Caco-2 (cell line): Measurements from ENCODE around the gene LDB2. TPM values are rescaled to one million over a fixed set of nuclear protein-coding genes. Genes with fewer than 3 reads are reported as not detected.

ENCODE experiments used
- BruUV-seq: library from RNA; stranded (reverse); fragments of 400-500 nt; replicated peaks from 2 replicates; lab custom pipeline; 2021; lab: Mats Ljungman, UMichigan
- CTCF ChIA-PET: fragments of 300-600 bp; sonication (Branson Sonifier 250); formaldehyde crosslinking; loops from one replicate; lab custom pipeline; 2022; ENCODE audit warnings: antibody characterized with exemption; lab: Charles Lee
- POLR2A ChIA-PET: fragments of 300-600 bp; sonication (Branson Sonifier 250); formaldehyde crosslinking; loops from one replicate; lab custom pipeline; 2022; ENCODE audit warnings: antibody characterized with exemption; lab: Charles Lee
- DNase-seq, 2 experiments: peaks; one replicate each; pipeline versions ENCODE4 v3.0.0 to v3.0.0-alpha.2; 2020 to 2022
- H3K27me3 ChIP-seq: replicated peaks from 2 replicates; pipeline ENCODE4 v1.6.0; 2011; ENCODE audit warnings: low read length; ENCODE audit not compliant: control insufficient read depth, insufficient read depth
- H3K36me3 ChIP-seq: 2 replicates; pipeline ENCODE4 v1.5.1; 2011; ENCODE audit warnings: low read length; ENCODE audit not compliant: control insufficient read depth, insufficient read depth
- H3K4me1 ChIP-seq: fragments of 250-450 bp; sonication (Bioruptor Pico); 2 replicates; pipeline ENCODE4 v1.5.1; 2020; ENCODE audit warnings: mild to moderate bottlenecking
- H3K4me3 ChIP-seq: 2 replicates; pipeline ENCODE4 v1.5.1; 2011; ENCODE audit warnings: low read depth, mild to moderate bottlenecking, control low read depth, low read length
- H3K9me3 ChIP-seq: fragments of 250-450 bp; sonication (Bioruptor Pico); 2 replicates; pipeline ENCODE4 v1.5.1; 2020; ENCODE audit warnings: mild to moderate bottlenecking, moderate library complexity
- H3K27ac Mint-ChIP-seq: one replicate; pipeline ENCODE4 v1.8.0; 2022; ENCODE audit warnings: mixed read lengths; ENCODE audit not compliant: unreplicated experiment
- H3K27me3 Mint-ChIP-seq: one replicate; pipeline ENCODE4 v1.8.0; 2022; ENCODE audit warnings: mixed read lengths; ENCODE audit not compliant: insufficient read depth, unreplicated experiment
- H3K36me3 Mint-ChIP-seq: one replicate; pipeline ENCODE4 v1.8.0; 2022; ENCODE audit warnings: mild to moderate bottlenecking, mixed read lengths; ENCODE audit not compliant: insufficient read depth, unreplicated experiment
- H3K4me1 Mint-ChIP-seq: one replicate; pipeline ENCODE4 v1.8.0; 2022; ENCODE audit warnings: low read depth, mixed read lengths; ENCODE audit not compliant: unreplicated experiment
- H3K4me3 Mint-ChIP-seq: one replicate; pipeline ENCODE4 v1.8.0; 2022; ENCODE audit warnings: mild to moderate bottlenecking, moderate library complexity, mixed read lengths; ENCODE audit not compliant: unreplicated experiment
- H3K9me3 Mint-ChIP-seq: one replicate; pipeline ENCODE4 v1.8.0; 2022; ENCODE audit warnings: mixed read lengths; ENCODE audit not compliant: unreplicated experiment
- CTCF ChIP-seq, 2 experiments: fragments of 200-600 bp in 1 of 2; IDR thresholded peaks; 1 replicate in 1 of 2; 2 replicates in 1 of 2; pipeline versions ENCODE4 v1.5.1 to v1.8.0; 2011 to 2022; ENCODE audit warnings: antibody characterized with exemption in 1 of 2, control low read depth in 1 of 2, inconsistent platforms in 1 of 2, low read depth in 1 of 2, low read length in 1 of 2, mild to moderate bottlenecking in 1 of 2, moderate library complexity in 1 of 2; ENCODE audit not compliant: insufficient read depth in 1 of 2, severe bottlenecking in 1 of 2, unreplicated experiment in 1 of 2
- intact Hi-C: fragments of 100-400 bp; cut with micrococcal nuclease; formaldehyde crosslinking; loops from one replicate; pipeline ENCODE4 v1.10.0; 2022; ENCODE audit not compliant: unreplicated experiment
- total RNA-seq: library from RNA; stranded (reverse); gene quantifications from 2 replicates; pipeline ENCODE4 v1.2.3, GENCODE V29; 2022

The LDB2 gene
- total RNA-seq, 1 experiment from 2014 or later, result not detected

GRCh38 chr4:16767861-16768260 is 130.6 kb downstream of the LDB2 start:
- Histone ChIP-seq H3K4me1 (no peaks in the 10 kb centered on the region), H3K36me3 (no peaks in the 10 kb centered on the region), H3K4me3 (no peak overlapping the region), H3K9me3 (no peaks in the 10 kb centered on the region), H3K27me3 (no peaks in the 10 kb centered on the region)
- H3K9me3 Mint-ChIP-seq, result no peaks in the 10 kb centered on the region
- ChIA-PET CTCF (no interaction called here), POLR2A (no interaction called here)
- no peaks in the 10 kb centered on the region for H3K36me3 Mint-ChIP-seq
- DNase-seq, result no peak
- no peak overlapping the region for H3K27ac Mint-ChIP-seq
- no TSS peak for BruUV-seq
- intact Hi-C loops, result loop anchor here (10.0 kb wide), 1 partner anchor 557 kb away; no protein-coding TSS in a partner anchor
- no peaks in the 10 kb centered on the region for H3K4me1 Mint-ChIP-seq
- H3K27me3 Mint-ChIP-seq, result peaks cover 11% of the 10 kb centered on the region
- H3K4me3 Mint-ChIP-seq, result no peak overlapping the region
- no peak for TF ChIP-seq CTCF (IDR thresholded peaks at IDR 0.05; ENCODE audit: insufficient read depth in 1 of 2, low read depth in 1 of 2, low read length in 1 of 2, severe bottlenecking in 1 of 2, unreplicated experiment in 1 of 2)

- Mint-ChIP-seq H3K4me1 (no peaks in the 10 kb centered on the region), H3K27ac (no peak overlapping the region), H3K27me3 (peaks cover 10% of the 10 kb centered on the region), H3K9me3 (no peaks in the 10 kb centered on the region), H3K4me3 (no peak overlapping the region), H3K36me3 (no peaks in the 10 kb centered on the region)
- no peak for DNase-seq
- no peaks in the 10 kb centered on the region for H3K27me3 ChIP-seq
- no peak for TF ChIP-seq CTCF (IDR thresholded peaks at IDR 0.05; ENCODE audit: insufficient read depth in 1 of 2, low read depth in 1 of 2, low read length in 1 of 2, severe bottlenecking in 1 of 2, unreplicated experiment in 1 of 2)
- ChIA-PET POLR2A (no interaction called here), CTCF (interaction anchor here (0.5 kb wide), 1 partner anchor 464 kb away, joined by 4 read pairs; no protein-coding TSS in a partner anchor)
- BruUV-seq, result no TSS peak
- no peak overlapping the region for H3K4me3 ChIP-seq
- H3K9me3 ChIP-seq, result no peaks in the 10 kb centered on the region
- intact Hi-C loops, result loop anchor here (10.0 kb wide), 1 partner anchor 558 kb away; no protein-coding TSS in a partner anchor
- no peaks in the 10 kb centered on the region for H3K36me3 ChIP-seq
- no peaks in the 10 kb centered on the region for H3K4me1 ChIP-seq
Observed at GRCh38 chr4:16767251-16767650, 131.2 kb downstream of the LDB2 start.

GRCh38 chr4:16765546-16765945 is 132.9 kb downstream of the LDB2 start:
- Mint-ChIP-seq H3K27me3 (peaks cover 2% of the 10 kb centered on the region), H3K36me3 (no peaks in the 10 kb centered on the region), H3K9me3 (no peaks in the 10 kb centered on the region), H3K4me3 (no peak overlapping the region), H3K4me1 (no peaks in the 10 kb centered on the region), H3K27ac (no peak overlapping the region)
- intact Hi-C loops, result loop anchor here (10.0 kb wide), 1 partner anchor 559 kb away; no protein-coding TSS in a partner anchor
- no peak for TF ChIP-seq CTCF (IDR thresholded peaks at IDR 0.05; ENCODE audit: insufficient read depth in 1 of 2, low read depth in 1 of 2, low read length in 1 of 2, severe bottlenecking in 1 of 2, unreplicated experiment in 1 of 2)
- POLR2A ChIA-PET, result no interaction called here
- Histone ChIP-seq H3K36me3 (no peaks in the 10 kb centered on the region), H3K27me3 (no peaks in the 10 kb centered on the region), H3K4me3 (no peak overlapping the region), H3K9me3 (no peaks in the 10 kb centered on the region), H3K4me1 (no peaks in the 10 kb centered on the region)
- no peak for DNase-seq
- no TSS peak for BruUV-seq
- CTCF ChIA-PET, result no interaction called here
